ENCODE measurements around the gene OR51F2.

Gene OR51F2

GRCh38 chr11:4821021-4821420 is at the start of gene OR51F2:
TSS of gene OR51F2 (plus strand) at chr11:4821321. CDS start at chr11:4821422, 101 bp downstream.
- POLR2A ChIA-PET = no interaction called here

GRCh38 chr11:4782454-4782853 is 38.7 kb upstream of the OR51F2 start:
- Histone ChIP-seq H3K4me1 (ENCODE audit: control insufficient read depth, insufficient read depth, low read length) (no peaks in the 10 kb centered on the region), H3K9me3 (ENCODE audit: control insufficient read depth, insufficient read depth, low read depth, low read length) (no peaks in the 10 kb centered on the region), H3K27ac (ENCODE audit: extremely low read depth, low read depth, low read length) (no peak overlapping the region), H3K4me3 (ENCODE audit: low read depth, low read length) (no peak overlapping the region), H3K36me3 (ENCODE audit: control insufficient read depth in 2 of 2, insufficient read depth in 1 of 2, low read length in 2 of 2) (no peaks in the 10 kb centered on the region)
- POLR2A ChIA-PET = no interaction called here
- CTCF ChIA-PET = no interaction called here
- TF ChIP-seq ZNF768 (tag by site-specific recombination; IDR thresholded peaks at IDR 0.05) = no peak
- no peak for TF ChIP-seq ELK4 (IDR thresholded peaks at IDR 0.05; ENCODE audit: borderline replicate concordance, low read depth, low read length)
- no peak for TF ChIP-seq ZNF514 (tag by site-specific recombination; IDR thresholded peaks at IDR 0.05)
- no peak for TF ChIP-seq ZNF426 (tag by site-specific recombination; IDR thresholded peaks at IDR 0.05)
- no peak for TF ChIP-seq CTCF (tag by site-specific recombination; IDR thresholded peaks at IDR 0.05)
- TF ChIP-seq ZBTB49 (tag by site-specific recombination; IDR thresholded peaks at IDR 0.05; ENCODE audit: low read depth) = no peak
- no peak for TF ChIP-seq ATF2 (tag by site-specific recombination; IDR thresholded peaks at IDR 0.05; ENCODE audit: low read depth)
- TF ChIP-seq ZNF624 (tag by site-specific recombination; IDR thresholded peaks at IDR 0.05) = no peak
- no peak for TF ChIP-seq ZNF366 (tag by site-specific recombination; conservative IDR thresholded peaks at IDR 0.05)
- no peak for TF ChIP-seq GFI1B (tag by site-specific recombination; IDR thresholded peaks at IDR 0.05)

More at GRCh38 chr11:4821021-4821420, at the start of gene OR51F2:
- Histone ChIP-seq H3K36me3 (ENCODE audit: control insufficient read depth in 2 of 2, insufficient read depth in 1 of 2, low read length in 2 of 2) (no peaks in the 10 kb centered on the region), H3K9me3 (ENCODE audit: control insufficient read depth, insufficient read depth, low read depth, low read length) (no peaks in the 10 kb centered on the region), H3K4me1 (ENCODE audit: control insufficient read depth, insufficient read depth, low read length) (no peaks in the 10 kb centered on the region), H3K27ac (ENCODE audit: extremely low read depth, low read depth, low read length) (no peak within 1 kb of the TSS), H3K4me3 (ENCODE audit: low read depth, low read length) (no peak within 1 kb of the TSS)
- TF ChIP-seq GLIS2 (tag by site-specific recombination; IDR thresholded peaks at IDR 0.05) (no peak), ZNF132 (tag by site-specific recombination; IDR thresholded peaks at IDR 0.05; ENCODE audit: borderline replicate concordance) (no peak), ZBTB8A (tag by site-specific recombination; IDR thresholded peaks at IDR 0.05) (no peak), ZBTB17 (tag by site-specific recombination; IDR thresholded peaks at IDR 0.05) (no peak), ZNF426 (tag by site-specific recombination; IDR thresholded peaks at IDR 0.05) (no peak), HOXC10 (CRISPR knock-in tag; IDR thresholded peaks at IDR 0.05) (no peak), EGR2 (tag by site-specific recombination; IDR thresholded peaks at IDR 0.05; ENCODE audit: low read depth) (no peak)
- CTCF ChIA-PET = interaction anchor here (1.2 kb wide), 1 partner anchor 195 kb away, joined by 4 read pairs; no protein-coding TSS in a partner anchor

- ChIA-PET POLR2A (no interaction called here), CTCF (no interaction called here)
- Histone ChIP-seq H3K36me3 (ENCODE audit: control insufficient read depth in 2 of 2, insufficient read depth in 1 of 2, low read length in 2 of 2) (no peaks in the 10 kb centered on the region), H3K4me1 (ENCODE audit: control insufficient read depth, insufficient read depth, low read length) (no peaks in the 10 kb centered on the region), H3K9me3 (ENCODE audit: control insufficient read depth, insufficient read depth, low read depth, low read length) (no peaks in the 10 kb centered on the region), H3K4me3 (ENCODE audit: low read depth, low read length) (no peak overlapping the region), H3K27ac (ENCODE audit: extremely low read depth, low read depth, low read length) (no peak overlapping the region)
- TF ChIP-seq ZXDB (tag by site-specific recombination; IDR thresholded peaks at IDR 0.05) = no peak
- no peak for TF ChIP-seq INSM2 (tag by site-specific recombination; IDR thresholded peaks at IDR 0.05)
- TF ChIP-seq PRDM1 (tag by site-specific recombination; IDR thresholded peaks at IDR 0.05) = no peak
- no peak for TF ChIP-seq ZBTB11 (tag by site-specific recombination; conservative IDR thresholded peaks at IDR 0.05; ENCODE audit: low read depth)
- TF ChIP-seq KLF7 (tag by site-specific recombination; IDR thresholded peaks at IDR 0.05; ENCODE audit: borderline replicate concordance) = no peak
Measured at GRCh38 chr11:4797206-4797605, 23.9 kb upstream of the OR51F2 start.
